Cardiac muscle cell (in vitro differentiated cells and primary cell): ENCODE data around the gene BPIFB6. TPM values are rescaled to one million over a fixed set of nuclear protein-coding genes. Genes with fewer than 3 reads are reported as not detected.
A peak's percentile ranks its signal among the peaks of the same experiment; 100 is the strongest.

Experiments
- DNase-seq, 2 donors: peaks; one replicate each; pipeline versions ENCODE4 v3.0.0 to v3.0.0-alpha.2; 2010 to 2017; ENCODE audit warnings: low read depth in 1 of 2, low spot score in 1 of 2
- H3K27ac ChIP-seq: fragments of 200-600 bp; sonication (generic); 2 replicates; pipeline ENCODE4 v1.5.1; 2016
- H3K27me3 ChIP-seq: fragments of 200-600 bp; sonication (generic); 2 replicates; pipeline ENCODE4 v1.6.0; 2016; ENCODE audit warnings: control low read depth
- H3K36me3 ChIP-seq: fragments of 200-600 bp; sonication (generic); 2 replicates; pipeline ENCODE4 v1.5.1; 2016; ENCODE audit warnings: control low read depth
- H3K4me1 ChIP-seq: fragments of 200-600 bp; sonication (generic); 2 replicates; pipeline ENCODE4 v1.8.1; 2017; ENCODE audit warnings: low read depth, mild to moderate bottlenecking, mixed run types
- H3K4me3 ChIP-seq: fragments of 200-600 bp; sonication (generic); 2 replicates; pipeline ENCODE4 v1.5.1; 2016; ENCODE audit warnings: mild to moderate bottlenecking
- H3K9me3 ChIP-seq: fragments of 200-600 bp; sonication (generic); 2 replicates; pipeline ENCODE4 v1.5.1; 2017; ENCODE audit warnings: low read depth, mild to moderate bottlenecking, control low read depth
- CTCF ChIP-seq: IDR thresholded peaks from 2 replicates; pipeline ENCODE4 v1.5.1; 2012; ENCODE audit warnings: low read depth, mild to moderate bottlenecking, low read length
- polyA plus RNA-seq: library from polyadenylated mRNA; unstranded; fragments of >200 nt; fragmentation: Nextera tagmentation; extraction: Ambion mirVana; gene quantifications from 2 replicates; pipeline ENCODE4 v1.2.1, GENCODE V29; 2016
- total RNA-seq: library from RNA; depleted of rRNA; stranded (reverse); fragments of >200 nt; gene quantifications from 2 replicates; pipeline ENCODE4 v1.2.3, GENCODE V29; 2016

Gene BPIFB6
- total and polyA plus RNA-seq, 2 experiments from 2014 or later = not detected

- H3K9me3 ChIP-seq = no peaks in the 10 kb centered on the region
- DNase-seq = no peak
- H3K4me1 ChIP-seq = no peaks in the 10 kb centered on the region
- no peaks in the 10 kb centered on the region for H3K36me3 ChIP-seq
- H3K27ac ChIP-seq = no peak overlapping the region
- H3K4me3 ChIP-seq = no peak overlapping the region
- no peak for TF ChIP-seq CTCF
- no peaks in the 10 kb centered on the region for H3K27me3 ChIP-seq
Observed at GRCh38 chr20:32997431-32997830, 34.0 kb upstream of the BPIFB6 start.

- H3K36me3 ChIP-seq = no peaks in the 10 kb centered on the region
- no peak overlapping the region for H3K27ac ChIP-seq
- no peaks in the 10 kb centered on the region for H3K27me3 ChIP-seq
- no peak overlapping the region for H3K4me3 ChIP-seq
- TF ChIP-seq CTCF = no peak
- H3K9me3 ChIP-seq = no peaks in the 10 kb centered on the region
- H3K4me1 ChIP-seq = no peaks in the 10 kb centered on the region
- peak in 1 of 2 donors; percentile 29 for DNase-seq
Observed at GRCh38 chr20:32999603-33000250, 31.7 kb upstream of the BPIFB6 start.

GRCh38 chr20:33000802-33001466 is 30.5 kb upstream of the BPIFB6 start:
- Histone ChIP-seq H3K27me3 (no peaks in the 10 kb centered on the region), H3K4me3 (no peak overlapping the region), H3K9me3 (no peaks in the 10 kb centered on the region), H3K27ac (no peak overlapping the region), H3K4me1 (no peaks in the 10 kb centered on the region), H3K36me3 (no peaks in the 10 kb centered on the region)
- no peak for TF ChIP-seq CTCF
- DNase-seq = no peak

GRCh38 chr20:33002087-33002808 is 29.2 kb upstream of the BPIFB6 start:
- no peak for TF ChIP-seq CTCF
- no peaks in the 10 kb centered on the region for H3K4me1 ChIP-seq
- H3K9me3 ChIP-seq = no peaks in the 10 kb centered on the region

GRCh38 chr20:33004141-33004751 is 27.2 kb upstream of the BPIFB6 start, which contains the start of gene SUN5:
Gene SUN5 (minus strand): TSS chr20:33004433. CDS start chr20:33004340, 93 bp downstream.
- H3K9me3 ChIP-seq = no peaks in the 10 kb centered on the region
- no peaks in the 10 kb centered on the region for H3K36me3 ChIP-seq
- no peak within 1 kb of the TSS for H3K4me3 ChIP-seq
- no peak for TF ChIP-seq CTCF
- H3K27me3 ChIP-seq = no peaks in the 10 kb centered on the region
- H3K4me1 ChIP-seq = no peaks in the 10 kb centered on the region
- no peak for DNase-seq
- H3K27ac ChIP-seq = no peak within 1 kb of the TSS

More at GRCh38 chr20:33002087-33002808, 29.2 kb upstream of the BPIFB6 start:
- DNase-seq = no peak
- H3K36me3 ChIP-seq = no peaks in the 10 kb centered on the region
- H3K4me3 ChIP-seq = no peak overlapping the region
- no peak overlapping the region for H3K27ac ChIP-seq
- no peaks in the 10 kb centered on the region for H3K27me3 ChIP-seq
